Retinal pigment epithelial cell (primary cell): ENCODE data around the gene GPR137.
A peak's percentile ranks its signal among the peaks of the same experiment; 100 is the strongest.

Experiments
- DNase-seq: peaks from one replicate; pipeline ENCODE4 v3.0.0-alpha.2; 2010; ENCODE audit warnings: low read depth
- H3K4me3 ChIP-seq: 2 replicates; pipeline ENCODE4 v1.5.1; 2011; ENCODE audit warnings: mild to moderate bottlenecking, low read length, control low read depth, moderate library complexity
- CTCF ChIP-seq: conservative IDR thresholded peaks from 2 replicates; pipeline ENCODE4 v1.5.1; 2011; ENCODE audit warnings: low read depth, low read length, control low read depth, inconsistent platforms

Gene GPR137

GRCh38 chr11:64290352-64291261, 5.0 kb downstream of the GPR137 start:
- no peak for TF ChIP-seq CTCF
- H3K4me3 ChIP-seq, result no peak overlapping the region
- DNase-seq, result no peak

GRCh38 chr11:64291262-64291751, 5.7 kb downstream of the GPR137 start, which contains the start of gene KCNK4:
Gene KCNK4, plus strand, starts transcription at chr11:64291302. Its CDS starts 1,717 bp downstream, at chr11:64293019.
- no peak within 1 kb of the TSS for H3K4me3 ChIP-seq
- TF ChIP-seq CTCF, result no peak
- no peak for DNase-seq

GRCh38 chr11:64291752-64292459, 6.3 kb downstream of the GPR137 start:
- TF ChIP-seq CTCF, result no peak
- H3K4me3 ChIP-seq, result peak overlapping the region; percentile 4
- DNase-seq, result no peak

- DNase-seq, result no peak
- peak overlapping the region; percentile 4 for H3K4me3 ChIP-seq
- TF ChIP-seq CTCF, result no peak
Measured at GRCh38 chr11:64292460-64293254, 7.0 kb downstream of the GPR137 start.

- H3K4me3 ChIP-seq, result no peak overlapping the region
- no peak for TF ChIP-seq CTCF
- no peak for DNase-seq
Measured at GRCh38 chr11:64294774-64295173, 9.1 kb downstream of the GPR137 start.

GRCh38 chr11:64295760-64296159, 10.1 kb downstream of the GPR137 start:
- DNase-seq, result no peak
- TF ChIP-seq CTCF, result no peak
- no peak overlapping the region for H3K4me3 ChIP-seq
